Smooth muscle cell (in vitro differentiated cells): Measurements from ENCODE around the gene TLE3. TPM values are rescaled to one million over a fixed set of nuclear protein-coding genes. Genes with fewer than 3 reads are reported as not detected.

Experiments
- DNase-seq: peaks from one replicate; lab custom pipeline; 2025; ENCODE audit not compliant: unreplicated experiment; lab: John Stamatoyannopoulos, UW
- H2AFZ ChIP-seq: fragments of 200-600 bp; sonication (generic); 2 replicates; pipeline ENCODE4 v1.6.0; 2016; ENCODE audit warnings: antibody characterized with exemption, low read depth, mild to moderate bottlenecking
- H3F3A ChIP-seq: fragments of 200-600 bp; sonication (generic); 2 replicates; pipeline ENCODE4 v1.6.0; 2017; ENCODE audit warnings: antibody characterized with exemption, low read depth
- H3K27ac ChIP-seq: fragments of 200-600 bp; sonication (generic); 2 replicates; pipeline ENCODE4 v1.5.1; 2016; ENCODE audit warnings: low read depth, mild to moderate bottlenecking
- H3K27me3 ChIP-seq: fragments of 200-600 bp; sonication (generic); 2 replicates; pipeline ENCODE4 v1.6.1; 2016; ENCODE audit warnings: low read depth, mild to moderate bottlenecking
- H3K36me3 ChIP-seq: fragments of 200-600 bp; sonication (generic); 2 replicates; pipeline ENCODE4 v1.5.1; 2016; ENCODE audit warnings: low read depth
- H3K4me1 ChIP-seq: fragments of 200-600 bp; sonication (generic); 2 replicates; pipeline ENCODE4 v1.5.1; 2016; ENCODE audit warnings: low read depth
- H3K4me2 ChIP-seq: fragments of 200-600 bp; sonication (generic); 2 replicates; pipeline ENCODE4 v1.6.0; 2016; ENCODE audit warnings: mild to moderate bottlenecking
- H3K4me3 ChIP-seq: fragments of 200-600 bp; sonication (generic); 2 replicates; pipeline ENCODE4 v1.5.1; 2016; ENCODE audit warnings: mild to moderate bottlenecking
- H3K79me2 ChIP-seq: fragments of 200-600 bp; sonication (generic); 2 replicates; pipeline ENCODE4 v1.6.0; 2016; ENCODE audit warnings: low read depth, mild to moderate bottlenecking
- H3K9ac ChIP-seq: fragments of 200-600 bp; sonication (generic); 2 replicates; pipeline ENCODE4 v1.6.0; 2016; ENCODE audit warnings: low read depth
- H3K9me3 ChIP-seq: fragments of 200-600 bp; sonication (generic); replicated peaks from 2 replicates; pipeline ENCODE4 v1.5.1; 2016; ENCODE audit warnings: low read depth
- H4K20me1 ChIP-seq: fragments of 200-600 bp; sonication (generic); 2 replicates; pipeline ENCODE4 v1.6.0; 2016; ENCODE audit warnings: low read depth
- CTCF ChIP-seq: fragments of 200-600 bp; sonication (generic); IDR thresholded peaks from 2 replicates; pipeline ENCODE4 v1.5.1; 2017; ENCODE audit warnings: borderline replicate concordance, mild to moderate bottlenecking, antibody characterized with exemption; ENCODE audit not compliant: insufficient read depth, poor library complexity, severe bottlenecking
- WGBS: methylation state at CpG from one replicate; pipeline ENCODE4 v1.1.7; 2016; ENCODE audit warnings: low lambda C conversion rate; 5-methylcytosine and 5-hydroxymethylcytosine counted together
- polyA plus RNA-seq: library from polyadenylated mRNA; unstranded; fragments of >200 nt; fragmentation: Nextera tagmentation; extraction: Ambion mirVana; gene quantifications from 2 replicates; pipeline ENCODE4 v1.2.1, GENCODE V29; 2016
- total RNA-seq: library from RNA; depleted of rRNA; stranded (reverse); fragments of >200 nt; gene quantifications from 2 replicates; pipeline ENCODE4 v1.2.3, GENCODE V29; 2014

TLE3 gene
- total RNA-seq (46.9 and 53.2 TPM in 2 replicates), polyA plus RNA-seq (39.7 and 50.9 TPM in 2 replicates)

- H2AFZ ChIP-seq = peak within 1 kb of the TSS; percentile 28
- peak within 1 kb of the TSS; percentile 95 for H3K9ac ChIP-seq
- H3K79me2 ChIP-seq = peaks cover 56% of the 10 kb centered on the region
- peaks cover 26% of the 10 kb centered on the region for H3F3A ChIP-seq
- DNase-seq = peak; percentile 87
- under 1% methylated on average over 59 of the region's 77 CpGs for WGBS
- H3K9me3 ChIP-seq = no peaks in the 10 kb centered on the region
- H3K27ac ChIP-seq = peak within 1 kb of the TSS; percentile 96
- H3K27me3 ChIP-seq = no peaks in the 10 kb centered on the region
- peak within 1 kb of the TSS; percentile 66 for H3K4me3 ChIP-seq
- H3K4me1 ChIP-seq = peaks cover 48% of the 10 kb centered on the region
- peak within 1 kb of the TSS; percentile 98 for H3K4me2 ChIP-seq
- H4K20me1 ChIP-seq = peaks cover 51% of the 10 kb centered on the region
- peak; percentile 35 for TF ChIP-seq CTCF
- no peaks in the 10 kb centered on the region for H3K36me3 ChIP-seq
Observed at GRCh38 chr15:70097321-70098152, at the start of gene TLE3. TLE3 (minus strand) TSS chr15:70097917; CDS start chr15:70096798, 1,119 bp downstream.

GRCh38 chr15:70147178-70147760 lies 49.6 kb upstream of the TLE3 start:
- no peaks in the 10 kb centered on the region for H3K79me2 ChIP-seq
- no peaks in the 10 kb centered on the region for H3K9me3 ChIP-seq
- H2AFZ ChIP-seq = no peak overlapping the region
- H3K9ac ChIP-seq = no peak overlapping the region
- no peak for DNase-seq
- no peaks in the 10 kb centered on the region for H3K36me3 ChIP-seq
- no peak overlapping the region for H3K4me3 ChIP-seq
- no peak overlapping the region for H3K27ac ChIP-seq
- H3K27me3 ChIP-seq = no peaks in the 10 kb centered on the region
- WGBS = 83% methylated on average over 8 of the region's 8 CpGs
- no peak overlapping the region for H3K4me2 ChIP-seq
- no peak for TF ChIP-seq CTCF
- H4K20me1 ChIP-seq = no peaks in the 10 kb centered on the region
- no peaks in the 10 kb centered on the region for H3K4me1 ChIP-seq
- peaks cover 23% of the 10 kb centered on the region for H3F3A ChIP-seq

- Histone ChIP-seq H3K79me2 (no peaks in the 10 kb centered on the region), H4K20me1 (no peaks in the 10 kb centered on the region), H3K9ac (no peak overlapping the region), H3K4me2 (no peak overlapping the region), H3K4me1 (no peaks in the 10 kb centered on the region), H3K9me3 (no peaks in the 10 kb centered on the region), H3K27ac (no peak overlapping the region), H3F3A (peaks cover 21% of the 10 kb centered on the region), H3K36me3 (no peaks in the 10 kb centered on the region), H3K27me3 (no peaks in the 10 kb centered on the region), H3K4me3 (no peak overlapping the region), H2AFZ (no peak overlapping the region)
- no peak for DNase-seq
- no peak for TF ChIP-seq CTCF
- 93% methylated on average over 5 of the region's 5 CpGs for WGBS
Observed at GRCh38 chr15:70146771-70147170, 49.1 kb upstream of the TLE3 start.
